Stimulated activated CD8-positive, alpha-beta memory T cell treated with anti-CD3 and anti-CD28 coated beads, Interleukin-4, amount 100 ng/mL, for 24 hours (primary cell): ENCODE results near the gene ZNF280C.
"Not testable (repeated sequence)": the region's sequence is repeated elsewhere in the genome, so short reads cannot be mapped to it uniquely, and the experiment has no call there.

Experiments
- DNase-seq: peaks from one replicate; pipeline ENCODE4 v3.0.0-alpha.2; 2020; ENCODE audit warnings: low read depth

Gene ZNF280C

GRCh38 chrX:130260316-130260715, 8.4 kb downstream of the ZNF280C start:
- DNase-seq: no peak

DNA sequence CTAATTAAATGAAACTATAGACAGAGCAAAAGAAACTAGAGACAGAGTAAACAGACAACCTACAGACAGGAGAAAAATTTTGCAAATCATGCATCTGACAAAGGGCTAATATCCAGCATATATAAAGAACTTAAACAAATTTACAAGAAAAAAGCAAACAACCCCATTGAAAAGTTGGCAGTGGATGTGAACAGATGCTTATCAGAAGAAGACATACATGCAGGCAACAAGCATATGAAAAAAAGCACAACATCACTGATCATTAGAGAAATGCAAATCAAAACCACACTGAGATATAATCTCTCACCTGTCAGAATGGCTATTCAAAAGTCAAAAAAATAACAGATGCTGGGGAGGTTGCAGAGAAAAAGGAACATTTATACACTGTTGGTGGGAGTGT, 14.8 kb downstream of the ZNF280C start:
- DNase-seq: no peak

- no peak for DNase-seq
Measured at GRCh38 chrX:130251671-130252070, 17.0 kb downstream of the ZNF280C start.

- no peak for DNase-seq
Measured at GRCh38 chrX:130247996-130248395, 20.7 kb downstream of the ZNF280C start.

- no peak for DNase-seq
Measured at GRCh38 chrX:130246084-130246483, 22.6 kb downstream of the ZNF280C start.

DNA sequence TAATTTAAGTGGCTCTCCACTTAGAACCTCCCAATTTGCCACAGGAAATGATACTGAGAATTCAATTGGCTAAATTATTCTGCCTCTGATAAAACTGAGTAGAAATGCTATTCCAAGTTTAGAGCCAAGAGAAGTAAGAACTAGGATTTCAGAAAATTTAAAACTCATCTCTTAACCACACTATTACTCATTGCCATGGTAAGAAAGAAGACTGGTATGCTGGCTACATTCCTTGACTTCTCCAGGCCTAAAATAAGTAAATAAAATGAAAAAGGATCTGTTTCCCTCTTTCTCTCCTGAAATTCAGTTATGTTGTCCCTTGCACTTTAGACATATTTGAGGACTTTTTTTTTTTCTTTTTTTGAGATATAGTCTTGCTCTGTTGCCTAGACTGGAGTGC, 23.3 kb downstream of the ZNF280C start:
- DNase-seq: no peak

DNA sequence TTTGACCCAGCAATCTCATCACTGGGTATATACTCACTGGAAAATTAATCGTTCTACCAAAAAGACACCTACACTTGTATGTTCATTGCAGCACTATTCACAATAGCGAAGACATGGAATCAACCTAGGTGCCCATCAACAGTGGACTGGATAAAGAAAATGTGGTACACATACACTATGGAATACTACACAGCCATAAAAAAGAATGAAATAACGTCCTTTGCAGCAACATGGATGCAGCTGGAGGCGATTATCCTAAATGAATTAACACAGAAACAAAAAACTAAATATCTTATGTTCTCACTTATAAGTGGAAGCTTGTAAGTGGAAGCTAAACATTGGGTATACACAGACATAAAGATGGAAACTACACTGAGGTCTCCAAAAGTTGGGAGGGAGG, 37.5 kb downstream of the ZNF280C start:
- DNase-seq: not testable (repeated sequence)

DNA sequence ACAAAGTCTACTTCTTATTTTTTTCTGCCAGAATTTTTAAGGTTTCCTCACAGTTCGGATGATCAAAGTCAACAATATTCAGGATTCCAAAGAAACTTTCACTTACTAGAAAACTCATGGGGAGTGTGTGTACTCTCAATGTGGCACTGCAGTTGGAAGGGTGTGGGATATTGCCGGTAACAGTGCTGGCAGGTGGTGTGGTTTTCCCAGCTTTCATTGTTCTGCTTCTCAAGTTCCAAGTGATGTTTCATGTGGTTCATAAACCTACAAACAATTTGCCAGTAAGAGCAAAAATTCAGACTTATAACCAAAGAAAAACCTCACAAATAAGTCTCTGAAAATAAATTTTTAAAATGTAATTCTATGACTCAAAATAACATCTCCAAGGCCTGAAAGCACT, 39.8 kb downstream of the ZNF280C start:
- DNase-seq: no peak

- no peak for DNase-seq
Measured at GRCh38 chrX:130224810-130225209, 43.9 kb downstream of the ZNF280C start.

DNA sequence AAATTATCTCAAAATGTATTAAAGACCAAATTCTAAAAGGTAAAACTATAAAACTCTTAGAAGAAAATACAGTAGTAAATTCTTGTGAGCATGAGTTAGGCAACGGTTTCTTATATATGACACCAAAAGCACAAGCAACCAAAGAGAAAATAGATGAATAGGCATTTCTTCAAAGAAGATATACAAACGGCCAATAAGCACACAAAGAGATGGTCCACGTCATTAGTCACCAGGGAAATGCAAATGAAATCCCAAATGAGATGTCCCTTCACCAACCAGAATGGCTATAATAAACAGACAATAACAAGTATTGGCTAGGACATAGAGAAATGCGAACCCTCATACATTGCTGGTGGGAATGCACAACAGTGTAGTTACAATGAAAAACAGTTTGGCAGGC, 52.4 kb downstream of the ZNF280C start:
- DNase-seq: no peak

- DNase-seq: no peak
Measured at GRCh38 chrX:130213376-130213775, 55.3 kb downstream of the ZNF280C start.

DNA sequence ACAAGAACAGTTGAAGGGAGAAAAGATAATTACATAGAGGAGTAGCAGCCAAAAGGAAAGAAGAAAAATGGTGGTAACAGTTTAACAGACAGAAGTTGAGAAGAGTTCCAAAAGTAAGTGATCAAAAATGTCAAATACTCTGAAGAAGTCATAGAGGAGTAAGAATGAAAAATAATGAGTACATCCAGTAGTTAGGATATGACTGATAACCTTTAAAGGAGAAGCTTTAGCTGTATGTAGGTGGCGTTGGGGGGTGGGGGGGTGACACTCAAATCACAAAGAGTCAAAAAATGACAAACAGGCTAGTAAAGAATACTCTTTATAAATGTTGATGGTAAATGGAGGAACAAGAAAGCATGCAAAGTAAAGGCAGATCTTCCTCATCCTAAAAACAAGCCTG, 56.3 kb downstream of the ZNF280C start:
- DNase-seq: no peak

- no peak for DNase-seq
Measured at GRCh38 chrX:130211415-130212186, 57.1 kb downstream of the ZNF280C start.

DNA sequence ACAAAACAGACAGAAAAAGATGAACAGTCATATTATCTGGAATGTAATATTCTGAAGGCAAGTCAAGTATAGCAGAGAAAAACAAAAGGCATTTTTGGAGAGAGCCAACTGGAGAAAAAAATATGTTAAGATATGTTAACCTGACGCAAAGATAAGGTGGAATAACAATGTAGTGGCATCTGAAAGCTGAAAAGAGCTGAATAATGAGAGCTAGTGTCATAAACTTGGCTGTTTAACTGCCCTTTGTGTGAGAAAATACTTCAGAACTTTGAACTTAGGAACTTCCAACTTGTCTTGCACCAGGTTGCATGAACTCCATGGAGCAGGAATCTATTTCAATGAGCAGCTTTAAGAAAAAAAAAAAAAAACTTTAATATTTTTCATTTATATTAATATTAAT, 64.1 kb downstream of the ZNF280C start:
- no peak for DNase-seq

DNA sequence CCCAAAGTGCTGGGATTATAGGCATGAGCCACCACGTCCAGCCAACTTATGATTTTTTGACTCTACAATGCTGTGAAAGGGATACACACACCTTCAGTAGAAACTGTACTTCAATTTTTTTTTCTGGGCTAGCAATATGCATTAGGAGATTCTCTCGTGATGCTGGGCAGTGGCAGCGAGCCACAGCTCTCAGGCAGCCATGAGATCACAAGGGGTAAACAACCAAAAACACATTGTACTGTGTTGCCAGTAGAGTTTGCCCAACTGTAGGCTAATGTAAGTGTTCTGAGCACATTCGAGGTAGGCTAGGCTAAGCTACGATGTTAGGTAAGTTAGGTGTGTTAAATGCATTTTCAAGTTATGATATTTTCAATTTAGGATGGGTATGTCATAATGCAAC, 71.2 kb downstream of the ZNF280C start:
- DNase-seq: no peak

- DNase-seq: no peak
Measured at GRCh38 chrX:130196466-130196865, 72.2 kb downstream of the ZNF280C start.

- no peak for DNase-seq
Measured at GRCh38 chrX:130190801-130191200, 77.9 kb downstream of the ZNF280C start.

DNA sequence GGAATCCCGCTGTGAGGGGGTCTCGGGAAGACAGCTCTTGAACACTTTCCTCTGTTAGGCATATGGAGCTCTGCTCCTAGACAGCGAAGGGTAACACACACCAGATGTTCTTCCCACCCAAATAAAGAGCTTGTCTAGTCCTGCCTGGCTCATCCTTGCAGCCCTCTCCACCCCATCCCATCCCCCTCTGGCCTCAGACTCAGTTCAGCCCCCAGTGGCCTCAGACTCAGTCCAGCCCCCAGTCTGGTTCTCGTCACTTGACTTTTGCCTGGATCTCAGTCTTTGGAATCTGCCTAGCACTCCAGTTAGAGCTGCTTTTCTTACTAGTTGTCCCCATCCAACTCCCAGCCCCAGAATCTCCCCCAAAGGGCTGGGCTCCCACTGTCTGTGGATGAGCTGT, 82.0 kb downstream of the ZNF280C start:
- no peak for DNase-seq

DNA sequence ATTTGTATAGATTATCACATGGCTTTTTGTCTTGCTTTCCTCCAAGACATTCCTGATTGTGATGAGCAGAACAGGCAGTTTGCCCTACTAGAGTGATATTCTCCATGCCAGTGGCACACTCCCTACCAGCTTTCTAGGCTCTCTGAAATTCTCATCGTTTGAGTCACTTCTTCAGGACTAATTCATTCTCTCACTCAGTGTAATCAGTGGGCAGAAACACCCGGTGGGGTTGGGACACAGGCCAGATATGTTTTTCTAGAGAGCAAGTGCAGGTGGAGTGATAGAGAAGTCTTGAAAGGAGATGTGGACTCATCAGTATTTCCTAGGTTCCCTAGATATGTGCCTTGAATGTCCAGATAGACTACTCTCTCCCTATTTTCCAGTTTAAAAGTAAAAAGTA, 83.8 kb downstream of the ZNF280C start:
- no peak for DNase-seq

GRCh38 chrX:130184168-130184567, 84.5 kb downstream of the ZNF280C start:
- no peak for DNase-seq

DNA sequence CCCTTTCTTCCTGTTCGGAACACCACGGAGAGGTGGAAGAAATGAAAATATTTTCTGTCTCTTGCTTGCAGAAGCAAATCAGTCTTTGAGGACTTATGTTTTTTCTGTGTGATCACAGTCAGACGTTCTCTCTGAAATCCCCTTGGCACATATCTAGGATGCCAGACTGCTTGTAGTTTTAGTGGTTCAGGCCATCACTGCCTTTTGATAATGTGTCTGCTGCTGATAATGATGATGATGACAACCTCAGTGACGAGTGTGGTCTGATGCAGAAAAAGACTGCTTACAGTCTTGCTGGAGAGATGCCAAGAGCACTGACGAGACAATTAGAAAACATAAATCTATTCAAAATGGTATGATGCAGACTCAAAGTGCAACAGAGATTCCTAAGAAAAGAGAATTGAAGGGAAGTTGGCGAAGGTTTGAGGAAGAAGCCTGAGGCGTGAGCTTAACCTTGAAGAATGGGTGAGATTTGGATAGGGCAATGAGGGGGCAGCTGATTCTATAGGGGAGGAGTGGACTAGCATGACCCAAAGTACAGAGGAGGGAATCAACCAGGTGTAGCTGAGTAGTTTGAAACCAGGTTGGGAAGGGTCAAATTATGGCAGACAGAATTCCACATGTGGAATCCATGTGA, 89.0 kb downstream of the ZNF280C start:
- no peak for DNase-seq

- no peak for DNase-seq
Measured at GRCh38 chrX:130179170-130179569, 89.5 kb downstream of the ZNF280C start.

DNA sequence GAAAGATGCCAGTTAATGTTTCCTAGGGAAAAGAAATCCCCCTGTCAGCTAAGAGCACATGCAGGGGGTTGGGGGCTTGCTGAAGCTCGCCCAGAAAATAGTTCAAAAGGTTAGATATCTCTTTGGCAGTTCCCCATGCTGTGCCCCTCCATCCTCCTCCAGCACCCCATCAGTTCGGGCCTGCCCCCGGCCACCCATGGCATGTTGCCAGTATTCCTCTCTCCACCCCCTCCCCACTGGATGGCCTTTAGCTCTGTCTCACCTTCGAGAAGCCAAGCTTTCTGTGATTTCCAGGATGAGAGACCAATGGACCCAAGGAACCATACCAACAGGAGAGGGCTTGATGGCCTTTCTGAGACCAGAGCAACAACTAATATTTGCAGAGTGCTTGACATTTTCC, 91.8 kb downstream of the ZNF280C start:
- DNase-seq: no peak

DNA sequence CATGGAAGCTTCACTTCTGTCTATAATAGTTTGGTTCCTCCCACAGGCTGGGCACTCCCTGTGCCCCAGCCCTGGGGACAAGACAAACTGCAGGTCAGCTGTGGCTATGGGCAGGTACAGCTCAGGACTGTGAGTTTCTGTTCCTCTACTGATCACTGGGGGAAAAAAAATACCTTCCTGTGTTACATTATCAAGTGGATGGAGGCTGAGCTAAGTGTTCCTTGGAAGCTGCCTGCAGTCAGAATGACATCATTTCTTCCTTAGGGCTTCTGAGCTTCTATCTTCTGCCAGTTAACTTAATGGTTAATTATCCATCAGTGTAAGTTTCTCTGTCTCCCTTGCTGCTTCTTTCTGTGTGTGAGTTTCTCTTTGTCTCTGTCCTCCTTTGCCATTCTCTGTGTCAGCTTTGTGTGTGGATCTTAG, 92.3 kb downstream of the ZNF280C start:
- no peak for DNase-seq
